Measurements from ENCODE around the gene CAMK4. TPM values are rescaled to one million over a fixed set of nuclear protein-coding genes. Genes with fewer than 3 reads are reported as not detected.

Gene CAMK4
- total RNA-seq, 1 donor from 2014 or later: 67.3 TPM

GRCh38 chr5:111228520-111229220 is 4.5 kb downstream of the CAMK4 start:
- DNase-seq (ENCODE audit: low spot score in 2 of 2) (no peak), FAIRE-seq (no peak)

GRCh38 chr5:111229221-111229835 is 5.1 kb downstream of the CAMK4 start:
- DNase-seq (ENCODE audit: low spot score in 2 of 2) (no peak), FAIRE-seq (no peak)

GRCh38 chr5:111229871-111230810 is 6.0 kb downstream of the CAMK4 start:
- DNase-seq (ENCODE audit: low spot score in 2 of 2) (no peak), FAIRE-seq (no peak)

- no peak for DNase-seq (ENCODE audit: low spot score in 2 of 2)
- FAIRE-seq: no peak
These were observed 6.9 kb downstream of the CAMK4 start for GRCh38 chr5:111231119-111231518.

- FAIRE-seq (no peak), DNase-seq (ENCODE audit: low spot score in 2 of 2) (no peak)
These were observed 8.3 kb downstream of the CAMK4 start for GRCh38 chr5:111232311-111233051.

- DNase-seq (ENCODE audit: low spot score in 2 of 2) (no peak), FAIRE-seq (no peak)
These were observed 8.8 kb downstream of the CAMK4 start for GRCh38 chr5:111233052-111233374.

- no peak for FAIRE-seq
- DNase-seq (ENCODE audit: low spot score in 2 of 2): no peak
These were observed 9.9 kb downstream of the CAMK4 start for GRCh38 chr5:111234125-111234524.

GRCh38 chr5:111235635-111236034 is 11.5 kb downstream of the CAMK4 start:
- no peak for FAIRE-seq
- no peak for DNase-seq (ENCODE audit: low spot score in 2 of 2)

GRCh38 chr5:111236348-111236747 is 12.2 kb downstream of the CAMK4 start:
- no peak for DNase-seq (ENCODE audit: low spot score in 2 of 2)
- no peak for FAIRE-seq

- no peak for FAIRE-seq
- DNase-seq (ENCODE audit: low spot score in 2 of 2): no peak
These were observed 12.8 kb downstream of the CAMK4 start for GRCh38 chr5:111236995-111237394.

GRCh38 chr5:111237470-111237869 is 13.3 kb downstream of the CAMK4 start:
- FAIRE-seq (no peak), DNase-seq (ENCODE audit: low spot score in 2 of 2) (no peak)

GRCh38 chr5:111238431-111239225 is 14.4 kb downstream of the CAMK4 start:
- FAIRE-seq: no peak
- DNase-seq (ENCODE audit: low spot score in 2 of 2): no peak

GRCh38 chr5:111241696-111242095 is 17.5 kb downstream of the CAMK4 start:
- DNase-seq (ENCODE audit: low spot score in 2 of 2): no peak
- no peak for FAIRE-seq

- FAIRE-seq: no peak
- no peak for DNase-seq (ENCODE audit: low spot score in 2 of 2)
These were observed 18.4 kb downstream of the CAMK4 start for GRCh38 chr5:111242606-111243005.

- FAIRE-seq: no peak
- DNase-seq (ENCODE audit: low spot score in 2 of 2): no peak
These were observed 19.1 kb downstream of the CAMK4 start for GRCh38 chr5:111243318-111243717.

- DNase-seq (ENCODE audit: low spot score in 2 of 2) (no peak), FAIRE-seq (no peak)
These were observed 21.5 kb downstream of the CAMK4 start for GRCh38 chr5:111245654-111246053.

- no peak for FAIRE-seq
- DNase-seq (ENCODE audit: low spot score in 2 of 2): no peak
These were observed 22.3 kb downstream of the CAMK4 start for GRCh38 chr5:111246459-111246858.

- no peak for DNase-seq (ENCODE audit: low spot score in 2 of 2)
- FAIRE-seq: no peak
These were observed 24.4 kb downstream of the CAMK4 start for GRCh38 chr5:111248571-111248970.

GRCh38 chr5:111251921-111252320 is 27.7 kb downstream of the CAMK4 start:
- DNase-seq (ENCODE audit: low spot score in 2 of 2): no peak
- FAIRE-seq: no peak

Measured in frontal cortex (tissue), 4 donors.